HepG2 (cell line): ENCODE results near the gene LRRC3C. TPM values are rescaled to one million over a fixed set of nuclear protein-coding genes. Genes with fewer than 3 reads are reported as not detected.

ENCODE experiments used
- ATAC-seq: fragments of 200-7000 bp; cut with Tn5 transposase; 3 replicates; pipeline ENCODE4 v1.9.1; 2020; ENCODE audit warnings: mild to moderate bottlenecking, moderate library complexity
- BruUV-seq: library from RNA; stranded (reverse); fragments of 400-500 nt; replicated peaks from 2 replicates; lab custom pipeline; 2021; lab: Mats Ljungman, UMichigan
- CTCF ChIA-PET: fragments of 300-600 bp; formaldehyde crosslinking; extraction: SDS; loops from one replicate; lab custom pipeline; 2021; ENCODE audit warnings: low total read pairs, inconsistent platforms, low intra/inter-chr PET ratio; lab: Yijun Ruan, JAX
- POLR2A ChIA-PET: fragments of 350-600 bp; sonication (Branson Sonifier 250); formaldehyde crosslinking; loops from one replicate; lab custom pipeline; 2020; ENCODE audit warnings: antibody characterized with exemption, inconsistent platforms; lab: Yijun Ruan, JAX
- DNase-seq: peaks from one replicate; pipeline ENCODE4 v3.0.0-alpha.2; 2015; ENCODE audit warnings: low spot score
- FAIRE-seq: peaks from 3 replicates; lab custom pipeline; 2011; peaks lifted over from hg19 to GRCh38; lab: Jason Lieb, UNC
- H2AFZ ChIP-seq: one replicate; pipeline ENCODE4 v1.6.1; 2011; ENCODE audit warnings: low read length, inconsistent platforms
- H3K27ac ChIP-seq: fragments of 300-600 bp; 3 replicates; pipeline ENCODE4 v1.8.0; 2011; ENCODE audit warnings: mixed run types, mild to moderate bottlenecking, mixed read lengths, low read length, inconsistent platforms; ENCODE audit not compliant: insufficient read depth; ENCODE audit errors: extremely low read length
- H3K27me3 ChIP-seq, 2 experiments: fragments of 200-600 bp in 1 of 2; 2 replicates in 1 of 2; 3 replicates in 1 of 2; pipeline versions ENCODE4 v1.6.0 to v1.8.0; 2011; ENCODE audit warnings: low read length in 2 of 2, mild to moderate bottlenecking in 2 of 2, moderate library complexity in 2 of 2, inconsistent platforms in 1 of 2; ENCODE audit not compliant: insufficient read depth in 2 of 2, control insufficient read depth in 1 of 2
- H3K36me3 ChIP-seq, 2 experiments: fragments of 200-600 bp in 1 of 2; replicated peaks in 1 of 2; 2 replicates in 1 of 2; 3 replicates in 1 of 2; pipeline versions ENCODE4 v1.5.1 to v1.8.0; 2011; ENCODE audit warnings: low read length in 2 of 2, inconsistent platforms in 1 of 2; ENCODE audit not compliant: insufficient read depth in 2 of 2, control insufficient read depth in 1 of 2
- H3K4me1 ChIP-seq: 2 replicates; pipeline ENCODE4 v1.5.1; 2012; ENCODE audit warnings: low read length, inconsistent platforms; ENCODE audit not compliant: insufficient read depth
- H3K4me2 ChIP-seq: 2 replicates; pipeline ENCODE4 v1.6.0; 2011; ENCODE audit warnings: low read depth, low read length, inconsistent platforms
- H3K4me3 ChIP-seq, 3 experiments: fragments of 200-600 bp in 1 of 3; sonication (generic), shearing (Covaris generic) in 1 of 3; replicated peaks in 1 of 3; 2 replicates each; pipeline ENCODE4 v1.5.1; 2011 to 2016; ENCODE audit warnings: low read length in 3 of 3, inconsistent platforms in 2 of 3, low read depth in 2 of 3, mild to moderate bottlenecking in 2 of 3, control low read depth in 1 of 3, mixed read lengths in 1 of 3; ENCODE audit not compliant: insufficient read depth in 1 of 3
- H3K79me2 ChIP-seq: one replicate; pipeline ENCODE4 v1.6.1; 2011; ENCODE audit warnings: low read length, inconsistent platforms; ENCODE audit not compliant: insufficient read depth
- H3K9ac ChIP-seq: 2 replicates; pipeline ENCODE4 v1.6.0; 2011; ENCODE audit warnings: mild to moderate bottlenecking, low read depth, low read length, inconsistent platforms; ENCODE audit not compliant: insufficient read depth
- H3K9me3 ChIP-seq: 2 replicates; pipeline ENCODE4 v1.5.1; 2012; ENCODE audit warnings: mild to moderate bottlenecking, low read length
- H4K20me1 ChIP-seq: 2 replicates; pipeline ENCODE4 v1.6.0; 2011; ENCODE audit warnings: inconsistent platforms, mild to moderate bottlenecking, low read length, moderate library complexity; ENCODE audit not compliant: insufficient read depth
- RAD21 ChIP-seq: fragments of 450-650 bp; formaldehyde crosslinking; IDR thresholded peaks from 2 replicates; pipeline ENCODE4 v1.5.0; 2020; ENCODE audit warnings: mild to moderate bottlenecking
- ZNF468 ChIP-seq: sonication (generic); formaldehyde crosslinking; IDR thresholded peaks from 2 replicates; pipeline ENCODE4 v1.8.0; 2022; ENCODE audit warnings: mild to moderate bottlenecking, moderate library complexity, missing genetic modification reagents
- ZNF607 ChIP-seq: sonication (generic); formaldehyde crosslinking; IDR thresholded peaks from 2 replicates; pipeline ENCODE4 v1.5.1; 2020; ENCODE audit warnings: missing genetic modification reagents, mild to moderate bottlenecking, borderline replicate concordance
- WGBS: methylation state at CpG from one replicate; pipeline ENCODE4 v1.1.6; 2017; ENCODE audit warnings: low lambda C conversion rate; 5-methylcytosine and 5-hydroxymethylcytosine counted together
- in situ Hi-C: cut with HindIII; loops from 2 replicates; pipeline ENCODE4 v1.10.0; 2017; ENCODE audit warnings: low pct_unique_long_range_greater_than_20kb; ENCODE audit not compliant: extremely low pct_ligation_motif_present
- intact Hi-C: fragments of 100-400 bp; cut with micrococcal nuclease; formaldehyde crosslinking; loops from one replicate; pipeline ENCODE4 v1.10.0; 2022; ENCODE audit not compliant: unreplicated experiment
- polyA plus RNA-seq, 8 experiments: library from polyadenylated mRNA; depleted of rRNA in 3 of 8; stranded (reverse) in 7 of 8; unstranded in 1 of 8; fragments of >200 nt; fragmentation: Illumina TruSeq in 4 of 8; extraction: Trizol in 4 of 8; gene quantifications; 2 replicates each; pipeline versions ENCODE4 v1.2.1 to v1.2.3, GENCODE V29; 2011 to 2016; ENCODE audit warnings: low read depth in 4 of 8, missing spikeins in 1 of 8, mixed read lengths in 1 of 8; ENCODE audit not compliant: insufficient read depth in 1 of 8
- total RNA-seq, 5 experiments: library from RNA; depleted of rRNA; stranded (reverse); fragments of >200 nt; fragmentation: Illumina TruSeq; extraction: Trizol; gene quantifications; 2 replicates each; pipeline ENCODE4 v1.2.3, GENCODE V29; 2016; ENCODE audit warnings: low read depth in 1 of 5
- TF ChIP-seq, protein P1 (sequence below): sonication (generic); formaldehyde crosslinking; IDR thresholded peaks from 2 replicates; pipeline ENCODE4 v1.5.1; 2020; ENCODE audit warnings: mild to moderate bottlenecking, missing genetic modification reagents, moderate library complexity
- TF ChIP-seq, protein P2 (sequence below): sonication (generic); formaldehyde crosslinking; IDR thresholded peaks from 2 replicates; pipeline ENCODE4 v1.4.0; 2020; ENCODE audit warnings: missing genetic modification reagents

Gene LRRC3C
- total and polyA plus RNA-seq, 2 of the 13 experiments (the other 11 are each of a cell fraction or from before 2014, with no cell fraction given): 0.17 TPM; not detected in 1

DNA sequence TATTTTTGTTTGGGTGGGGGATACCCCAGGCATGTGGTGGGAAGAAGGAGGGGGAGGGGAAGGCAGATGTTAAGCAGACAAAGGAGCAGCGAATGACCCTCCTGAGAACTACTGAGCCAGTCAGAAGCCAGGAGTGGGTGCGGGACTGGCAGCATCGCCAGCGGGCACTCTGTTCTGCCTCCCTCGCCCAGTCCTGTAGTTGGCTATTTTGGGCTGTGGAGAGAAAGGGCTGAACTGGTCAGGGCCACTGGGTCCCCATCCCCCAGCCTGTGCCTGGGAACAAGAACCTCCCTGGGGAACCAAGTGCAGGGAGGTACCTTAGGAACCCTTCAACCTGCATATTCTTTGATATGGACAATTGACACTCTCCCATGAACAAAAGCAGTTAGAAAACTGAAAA lies 6.4 kb downstream of the LRRC3C start:
- CTCF ChIA-PET: no interaction called here
- ATAC-seq (no peak), FAIRE-seq (no peak), DNase-seq (no peak)
- Histone ChIP-seq H3K4me2 (peak overlapping the region; percentile 50), H3K9ac (peak overlapping the region; percentile 14; the same call in 1 of the 2 replicates), H4K20me1 (no peaks in the 10 kb centered on the region), H3K27me3 (no peaks in the 10 kb centered on the region), H3K27ac (no peak overlapping the region), H3K36me3 (no peaks in the 10 kb centered on the region), H3K4me1 (peaks cover 70% of the 10 kb centered on the region), H2AFZ (no peak overlapping the region), H3K9me3 (no peaks in the 10 kb centered on the region), H3K4me3 (no peak overlapping the region), H3K79me2 (no peaks in the 10 kb centered on the region)
- in situ Hi-C loops (no loop called here), intact Hi-C loops (no loop called here)
- POLR2A ChIA-PET: interaction anchor here (2.6 kb wide), 1 partner anchor 10 kb away, joined by 7 read pairs; no protein-coding TSS in a partner anchor
- 98% methylated on average over 5 of the region's 5 CpGs for WGBS
- BruUV-seq: no TSS peak
- TF ChIP-seq ZNF468 (CRISPR knock-in tag) (no peak), ZNF607 (peak; percentile 62; the same call in 1 of the 2 replicates), RAD21 (CRISPR knock-in tag) (no peak)
- TF ChIP-seq, protein P1, sequence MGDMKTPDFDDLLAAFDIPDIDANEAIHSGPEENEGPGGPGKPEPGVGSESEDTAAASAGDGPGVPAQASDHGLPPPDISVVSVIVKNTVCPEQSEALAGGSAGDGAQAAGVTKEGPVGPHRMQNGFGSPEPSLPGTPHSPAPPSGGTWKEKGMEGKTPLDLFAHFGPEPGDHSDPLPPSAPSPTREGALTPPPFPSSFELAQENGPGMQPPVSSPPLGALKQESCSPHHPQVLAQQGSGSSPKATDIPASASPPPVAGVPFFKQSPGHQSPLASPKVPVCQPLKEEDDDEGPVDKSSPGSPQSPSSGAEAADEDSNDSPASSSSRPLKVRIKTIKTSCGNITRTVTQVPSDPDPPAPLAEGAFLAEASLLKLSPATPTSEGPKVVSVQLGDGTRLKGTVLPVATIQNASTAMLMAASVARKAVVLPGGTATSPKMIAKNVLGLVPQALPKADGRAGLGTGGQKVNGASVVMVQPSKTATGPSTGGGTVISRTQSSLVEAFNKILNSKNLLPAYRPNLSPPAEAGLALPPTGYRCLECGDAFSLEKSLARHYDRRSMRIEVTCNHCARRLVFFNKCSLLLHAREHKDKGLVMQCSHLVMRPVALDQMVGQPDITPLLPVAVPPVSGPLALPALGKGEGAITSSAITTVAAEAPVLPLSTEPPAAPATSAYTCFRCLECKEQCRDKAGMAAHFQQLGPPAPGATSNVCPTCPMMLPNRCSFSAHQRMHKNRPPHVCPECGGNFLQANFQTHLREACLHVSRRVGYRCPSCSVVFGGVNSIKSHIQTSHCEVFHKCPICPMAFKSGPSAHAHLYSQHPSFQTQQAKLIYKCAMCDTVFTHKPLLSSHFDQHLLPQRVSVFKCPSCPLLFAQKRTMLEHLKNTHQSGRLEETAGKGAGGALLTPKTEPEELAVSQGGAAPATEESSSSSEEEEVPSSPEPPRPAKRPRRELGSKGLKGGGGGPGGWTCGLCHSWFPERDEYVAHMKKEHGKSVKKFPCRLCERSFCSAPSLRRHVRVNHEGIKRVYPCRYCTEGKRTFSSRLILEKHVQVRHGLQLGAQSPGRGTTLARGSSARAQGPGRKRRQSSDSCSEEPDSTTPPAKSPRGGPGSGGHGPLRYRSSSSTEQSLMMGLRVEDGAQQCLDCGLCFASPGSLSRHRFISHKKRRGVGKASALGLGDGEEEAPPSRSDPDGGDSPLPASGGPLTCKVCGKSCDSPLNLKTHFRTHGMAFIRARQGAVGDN (CRISPR knock-in tag): peak; percentile 31; the same call in 1 of the 2 replicates
- TF ChIP-seq, protein P2, sequence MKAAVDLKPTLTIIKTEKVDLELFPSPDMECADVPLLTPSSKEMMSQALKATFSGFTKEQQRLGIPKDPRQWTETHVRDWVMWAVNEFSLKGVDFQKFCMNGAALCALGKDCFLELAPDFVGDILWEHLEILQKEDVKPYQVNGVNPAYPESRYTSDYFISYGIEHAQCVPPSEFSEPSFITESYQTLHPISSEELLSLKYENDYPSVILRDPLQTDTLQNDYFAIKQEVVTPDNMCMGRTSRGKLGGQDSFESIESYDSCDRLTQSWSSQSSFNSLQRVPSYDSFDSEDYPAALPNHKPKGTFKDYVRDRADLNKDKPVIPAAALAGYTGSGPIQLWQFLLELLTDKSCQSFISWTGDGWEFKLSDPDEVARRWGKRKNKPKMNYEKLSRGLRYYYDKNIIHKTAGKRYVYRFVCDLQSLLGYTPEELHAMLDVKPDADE: no peak
